ENCODE results near the gene ROS1. TPM values are rescaled to one million over a fixed set of nuclear protein-coding genes. Genes with fewer than 3 reads are reported as not detected.

ROS1 gene
- total RNA-seq, 5 donors from 2014 or later (not counting 1 experiment from before 2014, with no cell fraction given): 0.03 to 0.07 (median 0.06) TPM; not detected in 2

GRCh38 chr6:117269638-117270054 is 156.1 kb downstream of the ROS1 start:
- no peaks in the 10 kb centered on the region for H3K36me3 Mint-ChIP-seq
- H3K27ac ChIP-seq (ENCODE audit: low read length): no peak overlapping the region
- H3K9me3 ChIP-seq: no peaks in the 10 kb centered on the region
- ChIA-PET POLR2A (no interaction called here), CTCF (no interaction called here)
- peaks cover 69 to 84% of the 10 kb centered on the region in 2 donors for H3K27me3 Mint-ChIP-seq
- WGBS (ENCODE audit: insufficient coverage): 4% methylated on average over 3 of the region's 8 CpGs
- H3K27ac Mint-ChIP-seq: no peak overlapping the region
- no peak for ATAC-seq (replicated peaks in 1 of 4)
- no peak for DNase-seq
- no peaks in the 10 kb centered on the region for H3K9me3 Mint-ChIP-seq
- H3K4me3 ChIP-seq (ENCODE audit: control insufficient read depth in 1 of 2, extremely low read depth in 1 of 2, low read length in 1 of 2): no peak overlapping the region
- H3K4me3 Mint-ChIP-seq: peak overlapping the region in 1 of 3 donors; percentile 25
- H3K4me1 ChIP-seq (ENCODE audit: control insufficient read depth in 1 of 2, extremely low read depth in 1 of 2, insufficient read depth in 2 of 2, low read length in 2 of 2): peaks cover 0 to 21% of the 10 kb centered on the region in 2 experiments
- H3K36me3 ChIP-seq (ENCODE audit: control insufficient read depth in 2 of 2, extremely low read depth in 1 of 2, insufficient read depth in 1 of 2, low read length in 1 of 2): no peaks in the 10 kb centered on the region
- peaks cover 8 to 28% (median 18%) of the 10 kb centered on the region in 3 donors for H3K4me1 Mint-ChIP-seq
- peaks cover 33 to 49% of the 10 kb centered on the region in 2 experiments for H3K27me3 ChIP-seq (replicated peaks in 1 of 2; ENCODE audit: control insufficient read depth in 2 of 2, extremely low read depth in 1 of 2, insufficient read depth in 2 of 2, low read length in 1 of 2)

- peaks cover 14 to 30% (median 24%) of the 10 kb centered on the region in 3 donors for H3K4me1 Mint-ChIP-seq
- Histone ChIP-seq H3K4me3 (ENCODE audit: control insufficient read depth in 1 of 2, extremely low read depth in 1 of 2, low read length in 1 of 2) (no peak overlapping the region), H3K27ac (ENCODE audit: low read length) (no peak overlapping the region), H3K36me3 (ENCODE audit: control insufficient read depth in 2 of 2, extremely low read depth in 1 of 2, insufficient read depth in 1 of 2, low read length in 1 of 2) (no peaks in the 10 kb centered on the region), H3K27me3 (replicated peaks in 1 of 2; ENCODE audit: control insufficient read depth in 2 of 2, extremely low read depth in 1 of 2, insufficient read depth in 2 of 2, low read length in 1 of 2) (peaks cover 33 to 53% of the 10 kb centered on the region in 2 experiments), H3K9me3 (no peaks in the 10 kb centered on the region), H3K4me1 (ENCODE audit: control insufficient read depth in 1 of 2, extremely low read depth in 1 of 2, insufficient read depth in 2 of 2, low read length in 2 of 2) (peaks cover 0 to 26% of the 10 kb centered on the region in 2 experiments)
- WGBS (ENCODE audit: insufficient coverage): 13% methylated on average over 1 of the region's 1 CpG
- H3K27ac Mint-ChIP-seq: no peak overlapping the region
- ChIA-PET CTCF (no interaction called here), POLR2A (no interaction called here)
- DNase-seq: no peak
- no peak overlapping the region for H3K4me3 Mint-ChIP-seq
- no peaks in the 10 kb centered on the region for H3K9me3 Mint-ChIP-seq
- no peaks in the 10 kb centered on the region for H3K36me3 Mint-ChIP-seq
- ATAC-seq (replicated peaks in 1 of 4): no peak
- H3K27me3 Mint-ChIP-seq: peaks cover 69 to 84% of the 10 kb centered on the region in 2 donors
Observed at GRCh38 chr6:117268924-117269323, 156.8 kb downstream of the ROS1 start.

GRCh38 chr6:117267766-117268534 is 157.8 kb downstream of the ROS1 start:
- Mint-ChIP-seq H3K4me3 (peak overlapping the region in 1 of 3 donors; percentile 7), H3K36me3 (no peaks in the 10 kb centered on the region), H3K27me3 (peaks cover 66 to 86% of the 10 kb centered on the region in 2 donors), H3K4me1 (peaks cover 14 to 30% (median 24%) of the 10 kb centered on the region in 3 donors), H3K9me3 (no peaks in the 10 kb centered on the region), H3K27ac (no peak overlapping the region)
- WGBS (ENCODE audit: insufficient coverage): 6% methylated on average over 6 of the region's 11 CpGs
- H3K9me3 ChIP-seq: no peaks in the 10 kb centered on the region
- no peak for DNase-seq
- peaks cover 34 to 60% of the 10 kb centered on the region in 2 experiments for H3K27me3 ChIP-seq (replicated peaks in 1 of 2; ENCODE audit: control insufficient read depth in 2 of 2, extremely low read depth in 1 of 2, insufficient read depth in 2 of 2, low read length in 1 of 2)
- H3K36me3 ChIP-seq (ENCODE audit: control insufficient read depth in 2 of 2, extremely low read depth in 1 of 2, insufficient read depth in 1 of 2, low read length in 1 of 2): no peaks in the 10 kb centered on the region
- H3K4me1 ChIP-seq (ENCODE audit: control insufficient read depth in 1 of 2, extremely low read depth in 1 of 2, insufficient read depth in 2 of 2, low read length in 2 of 2): peaks cover 0 to 26% of the 10 kb centered on the region in 2 experiments
- no peak overlapping the region for H3K27ac ChIP-seq (ENCODE audit: low read length)
- no peak for ATAC-seq (replicated peaks in 1 of 4)
- CTCF ChIA-PET: no interaction called here
- POLR2A ChIA-PET: no interaction called here
- no peak overlapping the region for H3K4me3 ChIP-seq (ENCODE audit: control insufficient read depth in 1 of 2, extremely low read depth in 1 of 2, low read length in 1 of 2)

- Mint-ChIP-seq H3K9me3 (no peaks in the 10 kb centered on the region), H3K4me1 (peaks cover 14 to 30% (median 24%) of the 10 kb centered on the region in 3 donors), H3K36me3 (no peaks in the 10 kb centered on the region), H3K4me3 (peak overlapping the region in 1 of 3 donors; percentile 7), H3K27me3 (peaks cover 62 to 82% of the 10 kb centered on the region in 2 donors), H3K27ac (no peak overlapping the region)
- no peaks in the 10 kb centered on the region for H3K36me3 ChIP-seq (ENCODE audit: control insufficient read depth in 2 of 2, extremely low read depth in 1 of 2, insufficient read depth in 1 of 2, low read length in 1 of 2)
- ChIA-PET CTCF (no interaction called here), POLR2A (no interaction called here)
- DNase-seq (no peak), ATAC-seq (replicated peaks in 1 of 4) (no peak)
- no peak overlapping the region for H3K27ac ChIP-seq (ENCODE audit: low read length)
- peaks cover 36 to 54% of the 10 kb centered on the region in 2 experiments for H3K27me3 ChIP-seq (replicated peaks in 1 of 2; ENCODE audit: control insufficient read depth in 2 of 2, extremely low read depth in 1 of 2, insufficient read depth in 2 of 2, low read length in 1 of 2)
- WGBS (ENCODE audit: insufficient coverage): 18% methylated on average over 3 of the region's 5 CpGs
- H3K4me1 ChIP-seq (ENCODE audit: control insufficient read depth in 1 of 2, extremely low read depth in 1 of 2, insufficient read depth in 2 of 2, low read length in 2 of 2): peaks cover 0 to 26% of the 10 kb centered on the region in 2 experiments
- H3K9me3 ChIP-seq: no peaks in the 10 kb centered on the region
- no peak overlapping the region for H3K4me3 ChIP-seq (ENCODE audit: control insufficient read depth in 1 of 2, extremely low read depth in 1 of 2, low read length in 1 of 2)
Observed at GRCh38 chr6:117267054-117267347, 158.7 kb downstream of the ROS1 start.

- ATAC-seq (replicated peaks in 1 of 4): no peak
- Mint-ChIP-seq H3K4me1 (peaks cover 14 to 30% (median 24%) of the 10 kb centered on the region in 3 donors), H3K27me3 (peaks cover 65 to 84% of the 10 kb centered on the region in 2 donors), H3K36me3 (no peaks in the 10 kb centered on the region), H3K4me3 (peak overlapping the region in 2 of 3 donors; percentile 7 to 17), H3K27ac (no peak overlapping the region), H3K9me3 (no peaks in the 10 kb centered on the region)
- H3K9me3 ChIP-seq: no peaks in the 10 kb centered on the region
- POLR2A ChIA-PET: no interaction called here
- CTCF ChIA-PET: no interaction called here
- no peak overlapping the region for H3K27ac ChIP-seq (ENCODE audit: low read length)
- WGBS (ENCODE audit: insufficient coverage): 19% methylated on average over 5 of the region's 16 CpGs
- no peak overlapping the region for H3K4me3 ChIP-seq (ENCODE audit: control insufficient read depth in 1 of 2, extremely low read depth in 1 of 2, low read length in 1 of 2)
- peaks cover 0 to 26% of the 10 kb centered on the region in 2 experiments for H3K4me1 ChIP-seq (ENCODE audit: control insufficient read depth in 1 of 2, extremely low read depth in 1 of 2, insufficient read depth in 2 of 2, low read length in 2 of 2)
- peaks cover 39 to 54% of the 10 kb centered on the region in 2 experiments for H3K27me3 ChIP-seq (replicated peaks in 1 of 2; ENCODE audit: control insufficient read depth in 2 of 2, extremely low read depth in 1 of 2, insufficient read depth in 2 of 2, low read length in 1 of 2)
- DNase-seq: no peak
- no peaks in the 10 kb centered on the region for H3K36me3 ChIP-seq (ENCODE audit: control insufficient read depth in 2 of 2, extremely low read depth in 1 of 2, insufficient read depth in 1 of 2, low read length in 1 of 2)
Observed at GRCh38 chr6:117266257-117267053, 159.3 kb downstream of the ROS1 start.

- peaks cover 14 to 28% (median 24%) of the 10 kb centered on the region in 3 donors for H3K4me1 Mint-ChIP-seq
- ChIA-PET POLR2A (no interaction called here), CTCF (no interaction called here)
- DNase-seq (no peak), ATAC-seq (replicated peaks in 1 of 4) (no peak)
- Histone ChIP-seq H3K27me3 (replicated peaks in 1 of 2; ENCODE audit: control insufficient read depth in 2 of 2, extremely low read depth in 1 of 2, insufficient read depth in 2 of 2, low read length in 1 of 2) (peaks cover 39 to 49% of the 10 kb centered on the region in 2 experiments), H3K4me3 (ENCODE audit: control insufficient read depth in 1 of 2, extremely low read depth in 1 of 2, low read length in 1 of 2) (peak within 1 kb of the TSS; percentile 1 to 40), H3K9me3 (no peaks in the 10 kb centered on the region), H3K4me1 (ENCODE audit: control insufficient read depth in 1 of 2, extremely low read depth in 1 of 2, insufficient read depth in 2 of 2, low read length in 2 of 2) (peaks cover 0 to 26% of the 10 kb centered on the region in 2 experiments), H3K36me3 (ENCODE audit: control insufficient read depth in 2 of 2, extremely low read depth in 1 of 2, insufficient read depth in 1 of 2, low read length in 1 of 2) (no peaks in the 10 kb centered on the region), H3K27ac (ENCODE audit: low read length) (no peak within 1 kb of the TSS)
- H3K4me3 Mint-ChIP-seq: peak within 1 kb of the TSS; percentile 28 to 67 (median 53)
- no peaks in the 10 kb centered on the region for H3K9me3 Mint-ChIP-seq
- H3K27ac Mint-ChIP-seq: no peak within 1 kb of the TSS
- WGBS (ENCODE audit: insufficient coverage): 5% methylated on average over 46 of the region's 63 CpGs
- peaks cover 70 to 82% of the 10 kb centered on the region in 2 donors for H3K27me3 Mint-ChIP-seq
- H3K36me3 Mint-ChIP-seq: no peaks in the 10 kb centered on the region
Observed at GRCh38 chr6:117265410-117266256, 160.1 kb downstream of the ROS1 start, which contains the start of gene VGLL2. Gene VGLL2 (plus strand): TSS chr6:117265558. CDS start chr6:117265764, 206 bp downstream.

Measured in T-cell (primary cell).